GM23338 (cell line): Measurements from ENCODE around the gene CACNA1B. TPM values are rescaled to one million over a fixed set of nuclear protein-coding genes. Genes with fewer than 3 reads are reported as not detected.

Experiments
- ATAC-seq: fragments of 200-7000 bp; cut with Tn5 transposase; 3 replicates; pipeline ENCODE4 v1.9.1; 2020
- DNase-seq: peaks from one replicate; pipeline ENCODE4 v3.0.0-alpha.2; 2015; ENCODE audit warnings: low spot score
- H2AFZ ChIP-seq: fragments of 200-600 bp; sonication (generic); 2 replicates; pipeline ENCODE4 v1.8.0; 2016; ENCODE audit warnings: antibody characterized with exemption, mild to moderate bottlenecking, moderate library complexity
- H3F3A ChIP-seq: fragments of 200-600 bp; sonication (generic); replicated peaks from 2 replicates; pipeline ENCODE4 v1.8.0; 2017; ENCODE audit warnings: antibody characterized with exemption, mixed run types, low read depth
- H3K27ac ChIP-seq: fragments of 200-600 bp; sonication (generic); 2 replicates; pipeline ENCODE4 v1.6.1; 2016; ENCODE audit warnings: low read depth
- H3K27me3 ChIP-seq: fragments of 200-600 bp; sonication (generic); 2 replicates; pipeline ENCODE4 v1.8.0; 2016; ENCODE audit warnings: mild to moderate bottlenecking, mixed run types, moderate library complexity; ENCODE audit not compliant: insufficient read depth
- H3K36me3 ChIP-seq: fragments of 200-600 bp; sonication (generic); 2 replicates; pipeline ENCODE4 v1.8.0; 2016; ENCODE audit warnings: mild to moderate bottlenecking; ENCODE audit not compliant: insufficient read depth
- H3K4me1 ChIP-seq: fragments of 200-600 bp; sonication (generic); 2 replicates; pipeline ENCODE4 v1.8.0; 2016; ENCODE audit warnings: mild to moderate bottlenecking, moderate library complexity; ENCODE audit not compliant: insufficient read depth
- H3K4me2 ChIP-seq: fragments of 200-600 bp; sonication (generic); 2 replicates; pipeline ENCODE4 v1.7.1; 2017; ENCODE audit warnings: mixed run types
- H3K4me3 ChIP-seq: fragments of 200-600 bp; sonication (generic); 2 replicates; pipeline ENCODE4 v1.6.1; 2016; ENCODE audit warnings: mixed run types
- H3K79me2 ChIP-seq: fragments of 200-600 bp; sonication (generic); replicated peaks from 2 replicates; pipeline ENCODE4 v1.8.0; 2017; ENCODE audit warnings: mild to moderate bottlenecking; ENCODE audit not compliant: insufficient read depth
- H3K9me2 ChIP-seq: fragments of 200-600 bp; sonication (generic); 2 replicates; pipeline ENCODE4 v1.8.0; 2017; ENCODE audit not compliant: insufficient read depth
- H4K20me1 ChIP-seq: fragments of 200-600 bp; sonication (generic); replicated peaks from 2 replicates; pipeline ENCODE4 v1.8.0; 2017; ENCODE audit warnings: mild to moderate bottlenecking; ENCODE audit not compliant: insufficient read depth
- H3K27ac Mint-ChIP-seq: 2 replicates; pipeline ENCODE4 v1.8.0; 2020; ENCODE audit warnings: inconsistent platforms, mild to moderate bottlenecking, moderate library complexity, mixed read lengths
- H3K27me3 Mint-ChIP-seq: 3 replicates; pipeline ENCODE4 v1.8.0; 2022; ENCODE audit warnings: low read depth, mild to moderate bottlenecking, moderate library complexity, mixed read lengths, inconsistent platforms; ENCODE audit not compliant: insufficient read depth, poor library complexity
- H3K36me3 Mint-ChIP-seq: 3 replicates; pipeline ENCODE4 v1.8.0; 2021; ENCODE audit warnings: low read depth, mild to moderate bottlenecking, inconsistent platforms, moderate library complexity, mixed read lengths
- H3K4me1 Mint-ChIP-seq: 3 replicates; pipeline ENCODE4 v1.8.0; 2020; ENCODE audit warnings: mild to moderate bottlenecking, inconsistent platforms, mixed read lengths
- H3K4me3 Mint-ChIP-seq: 3 replicates; pipeline ENCODE4 v1.8.0; 2021; ENCODE audit warnings: moderate library complexity, mild to moderate bottlenecking, inconsistent platforms, mixed read lengths
- H3K9me3 Mint-ChIP-seq: 3 replicates; pipeline ENCODE4 v1.8.0; 2020; ENCODE audit warnings: moderate library complexity, mild to moderate bottlenecking, inconsistent platforms, mixed read lengths
- CREB1 ChIP-seq: fragments of 250-450 bp; sonication (Bioruptor Pico); IDR thresholded peaks from 2 replicates; pipeline ENCODE4 v1.5.0; 2020; ENCODE audit warnings: low read depth, mild to moderate bottlenecking, moderate library complexity
- EZH2 ChIP-seq: fragments of 200-600 bp; sonication (generic); IDR thresholded peaks from one replicate; pipeline ENCODE4 v1.8.0; 2017; ENCODE audit warnings: antibody characterized with exemption, mild to moderate bottlenecking, low read depth; ENCODE audit not compliant: unreplicated experiment
- JUNB ChIP-seq: IDR thresholded peaks from one replicate; pipeline ENCODE4 v1.6.1; 2016; ENCODE audit warnings: antibody characterized with exemption; ENCODE audit not compliant: unreplicated experiment
- NANOG ChIP-seq: IDR thresholded peaks from 2 replicates; pipeline ENCODE4 v1.6.1; 2016; ENCODE audit warnings: antibody characterized with exemption, borderline replicate concordance
- POLR2AphosphoS5 ChIP-seq: IDR thresholded peaks from 2 replicates; pipeline ENCODE4 v1.6.1; 2016; ENCODE audit warnings: antibody characterized with exemption, low read depth
- ZNF114 ChIP-seq: fragments of 250-450 bp; sonication (Bioruptor Pico); IDR thresholded peaks from 2 replicates; pipeline ENCODE4 v1.5.0; 2020; ENCODE audit warnings: mild to moderate bottlenecking, moderate library complexity
- ZNF331 ChIP-seq: fragments of 250-450 bp; sonication (Bioruptor Pico); IDR thresholded peaks from 2 replicates; pipeline ENCODE4 v1.5.0; 2020; ENCODE audit warnings: low read depth, mild to moderate bottlenecking, moderate library complexity
- polyA plus RNA-seq: library from polyadenylated mRNA; unstranded; fragments of >200 nt; fragmentation: Nextera tagmentation; extraction: Ambion mirVana; gene quantifications from 2 replicates; pipeline ENCODE4 v1.2.1, GENCODE V29; 2016
- total RNA-seq: library from RNA; depleted of rRNA; stranded (reverse); fragments of >200 nt; shearing (Covaris generic); gene quantifications from 2 replicates; pipeline ENCODE4 v1.2.3, GENCODE V29; 2014
- TF ChIP-seq, protein P1 (sequence below): IDR thresholded peaks from 2 replicates; pipeline ENCODE4 v1.6.1; 2016; ENCODE audit warnings: antibody characterized with exemption
- TF ChIP-seq, protein P2 (sequence below): IDR thresholded peaks from one replicate; pipeline ENCODE4 v1.6.1; 2018; ENCODE audit warnings: antibody characterized with exemption; ENCODE audit not compliant: unreplicated experiment

Gene CACNA1B
- total and polyA plus RNA-seq, 2 experiments from 2014 or later: 1.1 to 10.4 TPM

DNA sequence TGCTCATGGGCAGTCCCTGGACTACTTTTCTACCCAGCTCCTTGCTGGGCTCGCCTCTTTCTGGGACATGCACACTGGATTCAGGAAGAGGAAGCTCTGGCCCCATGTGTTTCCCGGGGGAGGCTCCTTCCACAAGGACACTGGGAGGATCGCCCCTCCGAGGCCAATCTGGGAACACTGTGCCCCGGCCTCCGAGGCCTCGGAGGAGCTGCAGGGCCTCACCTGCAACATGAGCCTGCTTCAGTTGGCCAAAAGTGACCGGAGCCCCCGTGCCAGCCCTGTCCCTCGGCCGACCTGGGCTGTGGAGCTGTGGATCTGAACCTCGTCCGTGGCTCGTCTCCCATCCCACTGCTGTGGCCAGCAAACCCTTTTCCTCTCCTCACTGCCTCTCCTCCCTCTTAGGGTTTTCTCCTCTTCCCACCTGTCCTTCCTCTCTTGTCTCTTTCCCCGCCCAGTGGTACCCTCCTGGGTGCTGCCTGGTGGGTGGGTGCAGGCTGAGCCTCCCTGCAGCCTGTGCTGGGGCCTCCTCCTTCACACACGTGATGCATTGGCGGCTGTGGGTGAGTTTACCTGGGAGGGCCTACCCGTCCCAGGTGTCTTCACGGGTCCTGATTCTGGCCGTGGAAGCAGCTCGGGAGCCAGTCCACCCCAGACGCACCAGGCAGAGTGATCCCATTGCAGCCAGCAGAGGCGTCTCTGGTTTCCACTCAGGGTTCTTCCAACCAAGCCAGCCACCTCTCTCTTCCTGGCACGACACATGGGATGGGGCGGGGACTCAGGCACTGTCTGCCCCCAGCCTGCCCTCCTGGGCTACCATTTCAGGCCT lies 241.8 kb downstream of the CACNA1B start:
- H3K9me2 ChIP-seq: no peaks in the 10 kb centered on the region

DNA sequence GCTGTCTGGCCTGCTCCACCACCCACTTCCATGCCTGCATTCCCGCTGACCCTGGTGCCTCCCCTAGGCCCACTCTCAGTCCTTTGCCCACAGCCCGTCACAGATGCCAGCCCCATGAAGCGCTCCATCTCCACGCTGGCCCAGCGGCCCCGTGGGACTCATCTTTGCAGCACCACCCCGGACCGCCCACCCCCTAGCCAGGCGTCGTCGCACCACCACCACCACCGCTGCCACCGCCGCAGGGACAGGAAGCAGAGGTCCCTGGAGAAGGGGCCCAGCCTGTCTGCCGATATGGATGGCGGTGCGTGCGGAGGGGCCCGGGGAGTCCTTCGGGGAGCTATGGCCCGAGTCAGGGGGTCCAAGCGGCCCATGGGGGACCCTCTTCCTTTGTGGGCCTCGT lies 242.5 kb downstream of the CACNA1B start:
- no peak overlapping the region for H3K4me3 Mint-ChIP-seq
- Histone ChIP-seq H3K79me2 (no peaks in the 10 kb centered on the region), H3F3A (no peaks in the 10 kb centered on the region), H4K20me1 (no peaks in the 10 kb centered on the region), H3K27me3 (no peaks in the 10 kb centered on the region), H3K4me2 (no peak overlapping the region), H3K4me3 (no peak overlapping the region), H3K9me2 (no peaks in the 10 kb centered on the region), H3K27ac (no peak overlapping the region), H3K36me3 (peaks cover 4% of the 10 kb centered on the region; the same call in 1 of the 2 replicates), H2AFZ (no peak overlapping the region), H3K4me1 (no peaks in the 10 kb centered on the region)
- peaks cover 66% of the 10 kb centered on the region for H3K9me3 Mint-ChIP-seq
- H3K27me3 Mint-ChIP-seq: peaks cover 25% of the 10 kb centered on the region
- no peak for ATAC-seq
- TF ChIP-seq ZNF331 (CRISPR knock-in tag): no peak
- no peak for TF ChIP-seq JUNB
- no peak for TF ChIP-seq NANOG
- H3K36me3 Mint-ChIP-seq: peaks cover 74% of the 10 kb centered on the region
- no peak for DNase-seq
- no peak overlapping the region for H3K27ac Mint-ChIP-seq
- no peaks in the 10 kb centered on the region for H3K4me1 Mint-ChIP-seq

More for the DNA sequence above, 241.8 kb downstream of the CACNA1B start:
- H3K4me2 ChIP-seq: no peak overlapping the region
- peaks cover 73% of the 10 kb centered on the region for H3K36me3 Mint-ChIP-seq
- TF ChIP-seq, protein P1, sequence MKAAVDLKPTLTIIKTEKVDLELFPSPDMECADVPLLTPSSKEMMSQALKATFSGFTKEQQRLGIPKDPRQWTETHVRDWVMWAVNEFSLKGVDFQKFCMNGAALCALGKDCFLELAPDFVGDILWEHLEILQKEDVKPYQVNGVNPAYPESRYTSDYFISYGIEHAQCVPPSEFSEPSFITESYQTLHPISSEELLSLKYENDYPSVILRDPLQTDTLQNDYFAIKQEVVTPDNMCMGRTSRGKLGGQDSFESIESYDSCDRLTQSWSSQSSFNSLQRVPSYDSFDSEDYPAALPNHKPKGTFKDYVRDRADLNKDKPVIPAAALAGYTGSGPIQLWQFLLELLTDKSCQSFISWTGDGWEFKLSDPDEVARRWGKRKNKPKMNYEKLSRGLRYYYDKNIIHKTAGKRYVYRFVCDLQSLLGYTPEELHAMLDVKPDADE: no peak
- TF ChIP-seq, protein P2, sequence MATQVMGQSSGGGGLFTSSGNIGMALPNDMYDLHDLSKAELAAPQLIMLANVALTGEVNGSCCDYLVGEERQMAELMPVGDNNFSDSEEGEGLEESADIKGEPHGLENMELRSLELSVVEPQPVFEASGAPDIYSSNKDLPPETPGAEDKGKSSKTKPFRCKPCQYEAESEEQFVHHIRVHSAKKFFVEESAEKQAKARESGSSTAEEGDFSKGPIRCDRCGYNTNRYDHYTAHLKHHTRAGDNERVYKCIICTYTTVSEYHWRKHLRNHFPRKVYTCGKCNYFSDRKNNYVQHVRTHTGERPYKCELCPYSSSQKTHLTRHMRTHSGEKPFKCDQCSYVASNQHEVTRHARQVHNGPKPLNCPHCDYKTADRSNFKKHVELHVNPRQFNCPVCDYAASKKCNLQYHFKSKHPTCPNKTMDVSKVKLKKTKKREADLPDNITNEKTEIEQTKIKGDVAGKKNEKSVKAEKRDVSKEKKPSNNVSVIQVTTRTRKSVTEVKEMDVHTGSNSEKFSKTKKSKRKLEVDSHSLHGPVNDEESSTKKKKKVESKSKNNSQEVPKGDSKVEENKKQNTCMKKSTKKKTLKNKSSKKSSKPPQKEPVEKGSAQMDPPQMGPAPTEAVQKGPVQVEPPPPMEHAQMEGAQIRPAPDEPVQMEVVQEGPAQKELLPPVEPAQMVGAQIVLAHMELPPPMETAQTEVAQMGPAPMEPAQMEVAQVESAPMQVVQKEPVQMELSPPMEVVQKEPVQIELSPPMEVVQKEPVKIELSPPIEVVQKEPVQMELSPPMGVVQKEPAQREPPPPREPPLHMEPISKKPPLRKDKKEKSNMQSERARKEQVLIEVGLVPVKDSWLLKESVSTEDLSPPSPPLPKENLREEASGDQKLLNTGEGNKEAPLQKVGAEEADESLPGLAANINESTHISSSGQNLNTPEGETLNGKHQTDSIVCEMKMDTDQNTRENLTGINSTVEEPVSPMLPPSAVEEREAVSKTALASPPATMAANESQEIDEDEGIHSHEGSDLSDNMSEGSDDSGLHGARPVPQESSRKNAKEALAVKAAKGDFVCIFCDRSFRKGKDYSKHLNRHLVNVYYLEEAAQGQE: no peak
- TF ChIP-seq POLR2AphosphoS5 (no peak), CREB1 (no peak), ZNF114 (no peak), EZH2 (no peak), NANOG (no peak)
- no peaks in the 10 kb centered on the region for H3K27me3 ChIP-seq
- DNase-seq (no peak), ATAC-seq (no peak)
- no peaks in the 10 kb centered on the region for H4K20me1 ChIP-seq
- no peaks in the 10 kb centered on the region for H3K4me1 Mint-ChIP-seq
- H3K27me3 Mint-ChIP-seq: peaks cover 22% of the 10 kb centered on the region
- no peak overlapping the region for H3K4me3 Mint-ChIP-seq
- no peak overlapping the region for H3K27ac Mint-ChIP-seq
- H3K79me2 ChIP-seq: no peaks in the 10 kb centered on the region
- no peak overlapping the region for H2AFZ ChIP-seq
- H3F3A ChIP-seq: no peaks in the 10 kb centered on the region
- H3K9me3 Mint-ChIP-seq: peaks cover 64% of the 10 kb centered on the region
- peaks cover 4% of the 10 kb centered on the region; the same call in 1 of the 2 replicates for H3K36me3 ChIP-seq
- no peak overlapping the region for H3K4me3 ChIP-seq
- no peaks in the 10 kb centered on the region for H3K4me1 ChIP-seq
- no peak overlapping the region for H3K27ac ChIP-seq
